ENCODE results near the gene SIK2.
"Not testable (repeated sequence)": the region's sequence is repeated elsewhere in the genome, so short reads cannot be mapped to it uniquely, and the experiment has no call there.

SIK2 gene

DNA sequence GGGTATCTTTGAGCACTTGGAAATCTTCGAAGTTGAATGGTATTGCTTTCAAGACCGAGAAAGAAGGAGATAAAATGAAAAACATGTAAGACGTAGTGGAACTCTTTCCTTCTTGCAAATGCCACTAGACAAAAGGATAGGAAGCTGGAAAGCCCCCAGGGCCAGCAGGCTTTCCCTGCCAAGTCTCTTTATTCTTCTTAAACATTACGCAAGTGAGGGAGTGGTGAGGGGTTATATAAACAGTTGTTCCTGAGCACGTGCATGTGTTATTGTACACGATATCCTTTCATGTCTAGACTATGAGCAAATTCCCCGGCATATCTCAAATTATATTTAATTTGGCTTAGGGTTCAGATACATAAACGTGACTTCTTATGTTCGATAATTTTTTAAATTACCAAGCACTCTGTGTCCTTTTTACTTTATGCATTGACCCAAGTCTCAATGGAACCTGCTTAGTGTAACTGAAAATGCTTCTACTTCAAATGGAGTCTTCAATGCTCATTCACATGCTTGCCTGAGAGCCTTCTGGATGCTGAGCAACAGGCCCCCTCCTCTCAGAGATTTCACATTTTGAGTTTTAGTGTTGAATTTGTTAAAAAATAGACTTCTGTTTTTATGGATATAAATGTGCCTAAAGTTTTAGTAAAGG, 104.9 kb downstream of the SIK2 start:
- no peak for DNase-seq

DNA sequence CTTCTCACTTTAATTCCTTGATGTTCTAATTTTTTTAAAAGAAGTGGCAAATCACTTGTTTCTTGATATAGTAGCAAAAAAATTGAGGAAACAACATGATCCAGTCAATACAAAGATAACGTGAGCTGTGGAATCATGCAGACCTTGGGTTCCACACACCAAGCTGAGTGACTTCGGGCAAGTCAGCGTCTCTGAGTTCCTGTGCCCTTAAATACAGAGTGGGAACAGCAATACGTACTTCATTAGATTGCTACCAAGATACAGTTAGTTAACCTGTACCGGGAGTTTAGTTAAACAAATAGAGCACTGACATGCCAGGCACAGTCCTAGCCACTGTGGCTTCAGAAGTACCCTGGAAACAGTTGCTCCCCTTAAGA, 105.4 kb downstream of the SIK2 start:
- no peak for DNase-seq

DNA sequence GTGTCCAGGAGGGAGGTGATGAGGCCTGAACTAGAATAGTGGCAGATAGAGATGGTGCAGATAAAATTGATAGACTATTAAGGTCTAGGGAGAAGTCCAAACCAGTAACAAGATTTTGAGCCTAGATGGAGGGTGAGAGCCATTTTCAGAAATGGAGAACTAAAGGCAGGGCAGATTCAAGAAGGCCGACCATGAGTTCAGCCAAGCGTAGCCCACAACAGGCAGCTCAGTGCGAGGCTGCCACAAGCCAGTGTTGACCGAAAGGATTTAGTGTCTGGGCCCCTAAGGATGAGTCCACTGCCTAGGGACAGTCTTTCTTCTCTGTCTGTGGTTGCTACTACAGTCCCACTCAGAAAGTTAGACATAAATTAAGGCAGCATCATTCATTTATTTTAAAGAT, 112.3 kb downstream of the SIK2 start:
- DNase-seq = no peak

DNA sequence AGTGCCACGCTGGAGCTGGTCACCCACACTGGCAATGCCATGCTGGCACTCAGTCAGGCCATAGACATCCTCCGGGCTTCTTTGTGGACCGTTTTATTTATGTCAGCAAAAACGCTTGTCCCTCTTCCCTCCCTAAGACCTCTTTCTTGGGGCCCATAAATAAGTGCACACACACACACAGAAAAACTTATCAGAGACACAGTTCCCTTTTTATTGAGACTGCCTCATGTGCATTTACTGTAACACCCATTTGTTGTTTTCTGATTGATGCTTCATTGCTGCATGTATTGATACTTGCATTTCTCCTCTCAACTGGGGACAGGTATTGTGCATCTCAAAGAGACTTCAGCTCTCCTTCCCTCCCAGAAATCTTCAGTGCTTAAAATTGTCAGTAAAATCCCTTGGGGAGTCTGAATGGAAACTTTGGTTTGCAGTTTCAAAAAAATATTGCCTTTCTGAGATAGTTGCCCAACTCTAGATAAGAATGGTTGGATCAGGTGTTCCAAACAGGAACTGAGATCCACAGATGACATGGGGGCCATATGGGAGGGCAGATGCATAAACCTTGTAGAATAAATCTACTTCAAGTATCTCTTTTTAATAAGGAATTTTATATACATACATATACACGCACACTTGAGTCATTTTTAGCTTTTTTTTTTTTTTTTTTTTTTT, 113.0 kb downstream of the SIK2 start:
- no peak for DNase-seq

DNA sequence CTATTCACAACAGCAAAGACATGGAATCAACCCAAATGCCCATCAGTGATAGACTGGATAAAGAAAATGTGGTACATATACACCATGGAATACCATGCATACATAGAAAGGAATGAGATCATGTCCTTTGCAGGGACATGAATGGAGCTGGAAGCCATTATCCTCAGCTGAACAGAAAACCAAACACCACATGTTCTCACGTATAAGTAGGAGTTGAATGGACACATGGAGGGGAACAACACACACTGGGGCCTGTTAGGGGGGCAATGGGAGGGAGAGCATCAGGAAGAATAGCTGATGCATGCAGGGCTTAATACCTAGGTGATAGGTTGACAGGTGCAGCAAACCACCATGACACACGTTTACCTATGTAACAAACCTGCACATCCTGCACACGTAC, 115.4 kb downstream of the SIK2 start:
- not testable (repeated sequence) for DNase-seq

DNA sequence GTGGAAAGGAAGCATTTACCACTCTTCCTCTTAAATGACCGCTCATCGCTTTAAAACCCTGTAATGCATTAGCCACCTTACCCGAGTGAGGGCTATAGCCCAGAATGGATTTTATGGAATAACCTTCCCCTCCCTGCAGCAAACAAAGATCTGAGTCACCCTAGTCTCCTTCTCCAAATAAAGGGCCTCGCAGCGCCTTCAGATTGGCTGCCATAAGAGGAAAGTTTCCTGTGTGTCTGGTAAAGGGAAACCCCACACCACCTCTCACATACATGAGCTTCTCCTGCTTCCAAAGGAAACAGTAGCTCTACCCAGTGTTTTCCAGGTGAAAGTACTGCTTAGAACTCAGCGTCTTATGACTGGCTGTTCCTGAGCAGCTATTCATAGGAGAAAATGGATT, 116.2 kb downstream of the SIK2 start:
- DNase-seq = no peak

DNA sequence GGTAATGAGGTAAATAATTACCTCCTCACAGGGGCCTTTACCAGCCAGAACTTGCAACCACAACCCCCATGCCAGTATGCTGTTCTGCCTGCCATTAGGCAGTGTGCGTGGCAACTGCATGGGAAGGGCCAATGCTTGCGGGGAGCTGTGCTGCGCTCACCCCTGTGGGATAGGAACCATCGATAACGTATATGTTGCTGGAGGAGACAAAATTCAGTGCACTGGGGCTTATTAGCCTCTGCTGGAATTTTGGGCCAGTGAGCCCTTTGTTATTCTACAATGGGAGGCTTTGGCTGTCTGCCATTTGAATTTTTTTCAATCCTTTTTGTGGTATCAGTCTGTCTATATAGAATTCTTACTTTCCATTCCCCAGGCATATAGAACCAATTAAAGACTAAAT, 116.6 kb downstream of the SIK2 start:
- DNase-seq = no peak

DNA sequence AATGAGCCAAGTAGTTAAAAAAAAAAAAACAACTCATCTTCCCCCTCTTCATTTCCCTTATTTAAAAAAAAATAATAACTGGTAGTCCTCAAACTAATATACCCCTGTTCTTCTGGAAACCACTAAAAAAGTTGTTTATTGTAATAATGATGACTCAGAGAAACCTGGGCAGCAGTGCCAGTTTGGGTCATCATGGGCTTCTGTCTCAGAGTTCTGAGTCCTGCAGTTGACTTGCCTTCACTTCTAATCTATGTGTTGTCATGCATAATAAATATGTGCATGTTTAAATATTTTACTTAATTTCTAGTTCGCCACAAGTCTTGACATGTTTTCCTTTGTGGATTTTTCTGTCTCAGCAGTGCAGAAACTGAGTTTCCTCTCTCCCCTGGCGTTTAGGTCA, 117.1 kb downstream of the SIK2 start:
- no peak for DNase-seq

DNA sequence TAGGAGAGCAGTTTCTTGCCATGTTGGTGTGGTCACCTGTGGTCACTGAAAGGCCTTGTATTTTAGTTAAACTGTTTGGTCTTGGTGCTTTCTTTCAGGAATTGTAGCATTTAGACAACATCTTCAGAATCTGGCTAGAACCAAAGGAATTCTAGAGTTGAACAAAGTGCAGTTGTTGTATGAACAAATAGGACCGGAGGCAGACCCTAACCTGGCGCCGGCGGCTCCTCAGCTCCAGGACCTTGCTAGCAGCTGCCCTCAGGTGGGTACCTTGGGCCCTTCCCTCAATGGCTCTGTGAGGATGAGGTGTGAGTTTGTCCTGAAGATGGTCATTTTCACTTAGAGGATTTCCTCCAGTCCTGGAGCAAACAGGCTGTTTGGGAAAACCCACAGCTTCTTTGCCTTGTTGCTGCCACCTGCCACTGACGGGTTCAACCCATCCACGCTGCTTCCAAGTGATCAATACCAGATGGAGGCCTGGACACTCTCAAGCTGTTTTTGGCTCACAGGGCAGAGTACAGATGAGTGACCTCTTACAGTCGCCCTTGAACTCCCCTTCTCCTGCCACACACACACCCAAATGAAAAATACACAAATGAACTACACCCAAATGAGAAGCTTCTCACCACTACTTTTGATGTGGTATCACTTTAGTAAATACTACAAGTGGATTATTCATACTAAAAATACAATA, 118.7 kb downstream of the SIK2 start:
- DNase-seq = no peak

DNA sequence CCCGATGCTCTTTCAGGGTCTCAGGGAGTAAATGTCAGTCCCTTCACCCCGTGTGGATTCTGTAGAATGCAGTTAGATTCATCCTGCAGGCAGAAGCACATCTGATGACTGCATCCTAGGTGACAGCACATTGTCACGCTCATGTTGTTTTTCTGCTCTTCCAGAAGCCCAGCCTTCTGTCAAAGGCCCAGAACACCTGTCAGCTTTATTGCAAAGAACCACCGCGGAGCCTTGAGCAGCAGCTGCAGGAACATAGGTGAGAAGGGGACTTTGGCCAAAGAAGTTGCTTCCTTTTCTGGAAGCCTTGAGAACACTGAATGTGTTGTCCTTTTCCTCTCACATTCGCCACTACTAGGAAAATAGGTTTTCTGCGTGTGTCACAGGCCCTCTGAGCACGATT, 120.3 kb downstream of the SIK2 start:
- DNase-seq = no peak

DNA sequence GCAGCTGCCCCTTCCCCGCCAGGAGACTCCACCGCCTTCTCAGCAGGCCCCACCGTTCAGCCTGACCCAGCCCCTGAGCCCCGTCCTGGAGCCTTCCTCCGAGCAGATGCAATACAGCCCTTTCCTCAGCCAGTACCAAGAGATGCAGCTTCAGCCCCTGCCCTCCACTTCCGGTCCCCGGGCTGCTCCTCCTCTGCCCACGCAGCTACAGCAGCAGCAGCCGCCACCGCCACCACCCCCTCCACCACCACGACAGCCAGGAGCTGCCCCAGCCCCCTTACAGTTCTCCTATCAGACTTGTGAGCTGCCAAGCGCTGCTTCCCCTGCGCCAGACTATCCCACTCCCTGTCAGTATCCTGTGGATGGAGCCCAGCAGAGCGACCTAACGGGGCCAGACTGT, 121.3 kb downstream of the SIK2 start:
- no peak for DNase-seq

DNA sequence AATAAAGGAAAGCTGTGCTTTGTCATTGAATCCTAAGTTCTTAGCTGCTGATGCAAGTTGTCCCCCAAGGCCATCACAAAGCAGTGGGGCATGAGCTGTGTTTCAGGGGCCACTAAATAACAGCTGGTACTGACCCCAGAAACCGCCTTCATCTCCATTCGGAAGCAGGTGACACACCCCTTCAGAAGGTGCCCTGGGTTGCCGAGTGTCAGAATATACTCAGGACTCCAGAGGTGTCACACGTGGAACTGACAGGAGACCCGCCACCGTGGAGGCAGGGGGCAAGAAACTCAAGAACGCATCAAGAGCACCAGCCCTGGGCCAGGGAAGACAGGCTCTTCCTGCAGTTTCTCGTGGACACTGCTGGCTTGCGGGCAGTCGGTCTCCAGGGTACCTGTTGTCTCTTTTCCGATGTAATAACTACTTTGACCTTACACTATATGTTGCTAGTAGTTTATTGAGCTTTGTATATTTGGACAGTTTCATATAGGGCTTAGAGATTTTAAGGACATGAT, 122.4 kb downstream of the SIK2 start:
- DNase-seq = no peak

DNA sequence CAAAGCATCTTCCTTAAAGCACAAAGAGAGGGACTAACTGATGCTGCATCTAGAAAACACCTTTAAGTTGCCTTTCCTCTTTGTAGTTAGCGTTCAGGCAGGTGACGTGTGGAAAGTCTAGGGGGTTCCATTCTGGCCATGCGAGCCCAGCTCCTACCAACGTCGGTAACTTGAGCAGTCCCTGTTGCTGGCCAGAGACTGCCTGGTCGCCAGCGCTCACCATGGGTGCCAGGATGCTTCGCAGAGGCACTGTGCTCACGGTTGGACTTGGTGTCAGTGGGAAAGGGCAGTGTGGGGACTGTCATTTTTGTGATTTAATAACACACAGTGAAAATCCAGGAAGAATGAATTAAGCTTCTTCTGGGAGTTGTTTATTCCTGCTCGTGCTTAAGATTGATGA, 123.4 kb downstream of the SIK2 start:
- DNase-seq = no peak

DNA sequence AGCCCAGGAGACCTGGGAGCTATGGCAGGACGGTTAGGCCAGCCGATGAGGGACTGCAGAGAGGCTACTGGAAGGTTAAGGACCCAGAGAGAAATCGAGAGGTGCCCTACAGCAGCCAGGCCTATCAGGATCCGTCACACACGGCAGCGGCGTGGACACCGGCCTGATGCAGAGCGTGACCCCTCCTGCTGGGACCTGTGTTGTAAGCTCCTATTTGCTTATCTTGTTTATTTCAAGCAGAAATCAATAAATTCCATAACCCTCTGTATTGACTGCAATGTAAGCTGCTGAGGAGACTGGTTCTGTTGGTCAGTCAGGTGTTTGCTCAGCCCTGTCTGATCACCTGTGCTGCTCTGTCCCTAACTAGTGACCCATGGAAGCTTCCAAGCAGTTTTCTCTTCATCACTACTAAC, 124.1 kb downstream of the SIK2 start:
- no peak for DNase-seq

DNA sequence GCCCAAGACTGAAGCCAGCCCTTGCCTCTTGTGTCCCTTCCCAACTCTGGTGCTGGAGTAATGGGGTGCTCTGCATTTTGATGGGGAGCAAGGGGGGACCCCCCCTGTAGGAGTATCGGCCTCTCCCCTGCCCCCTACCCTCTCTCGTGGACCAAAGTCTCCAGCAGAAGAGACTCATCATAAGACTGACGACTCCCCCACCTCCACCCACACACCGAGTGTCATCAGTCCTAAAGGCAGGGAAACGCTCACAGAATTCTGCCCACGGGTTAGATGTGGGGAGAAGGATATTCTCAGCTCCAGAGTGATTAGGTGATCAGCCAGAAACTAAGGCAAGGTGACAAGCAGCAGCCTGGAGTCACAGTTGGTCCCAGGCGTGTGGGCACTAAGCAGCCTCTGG, 125.2 kb downstream of the SIK2 start:
- no peak for DNase-seq

DNA sequence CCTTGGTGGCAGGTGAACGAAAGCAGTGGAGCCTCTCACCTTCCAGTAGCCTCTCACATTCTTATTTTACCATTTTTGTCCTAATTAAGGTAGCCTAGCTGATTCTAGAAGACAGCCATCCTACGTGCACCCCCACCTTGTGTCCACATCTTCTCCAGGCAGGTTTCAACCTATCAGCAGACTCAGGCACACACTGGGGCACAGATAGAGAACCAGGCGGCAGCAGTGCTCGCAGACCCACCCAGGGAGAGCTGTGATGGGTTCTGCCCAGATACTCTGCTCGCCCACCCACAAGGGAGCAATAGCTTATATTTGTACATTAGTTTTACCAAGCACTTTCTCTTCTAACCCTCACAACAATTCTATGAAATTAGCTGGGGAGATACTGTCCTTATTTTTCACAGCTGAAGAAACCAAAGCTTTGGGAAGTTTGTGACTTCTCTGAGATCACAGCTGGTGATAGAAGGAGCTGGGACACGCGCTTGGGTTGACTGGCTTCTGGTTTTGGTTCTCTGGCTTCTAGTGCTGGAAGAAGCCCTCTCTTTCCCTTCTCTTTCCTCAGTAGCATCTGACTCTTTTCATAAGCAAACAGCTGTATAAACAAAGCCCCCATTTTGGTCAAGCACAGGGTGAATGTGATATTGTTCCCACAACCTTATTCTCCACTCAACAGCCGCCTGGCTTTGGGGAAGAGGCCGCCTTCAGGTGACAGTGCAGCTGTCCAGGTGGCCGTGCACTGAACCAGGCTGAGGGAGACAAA, 127.0 kb downstream of the SIK2 start:
- no peak for DNase-seq

DNA sequence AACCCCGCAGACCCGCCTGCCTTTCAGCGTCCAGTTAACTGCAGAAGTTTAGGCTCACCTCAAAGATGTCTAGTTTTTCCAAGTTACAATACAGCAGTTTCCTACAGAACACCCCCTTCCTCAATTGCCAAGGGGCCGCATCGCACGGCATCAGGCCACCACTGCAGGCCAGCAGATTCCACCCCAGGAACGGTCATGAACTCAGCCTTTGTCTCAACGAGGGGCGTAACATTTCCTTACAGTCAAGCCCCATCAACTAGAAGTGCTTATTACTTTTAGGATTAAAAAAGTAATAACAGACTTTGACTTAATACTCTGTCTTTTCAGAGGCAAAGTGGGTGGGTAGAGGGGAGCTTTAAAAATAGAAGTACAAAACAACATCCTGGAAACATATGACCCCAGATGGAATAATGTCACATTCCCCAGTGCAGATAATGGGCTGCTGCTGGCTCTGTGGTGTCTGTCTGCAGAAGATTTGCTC, 127.6 kb downstream of the SIK2 start:
- no peak for DNase-seq

DNA sequence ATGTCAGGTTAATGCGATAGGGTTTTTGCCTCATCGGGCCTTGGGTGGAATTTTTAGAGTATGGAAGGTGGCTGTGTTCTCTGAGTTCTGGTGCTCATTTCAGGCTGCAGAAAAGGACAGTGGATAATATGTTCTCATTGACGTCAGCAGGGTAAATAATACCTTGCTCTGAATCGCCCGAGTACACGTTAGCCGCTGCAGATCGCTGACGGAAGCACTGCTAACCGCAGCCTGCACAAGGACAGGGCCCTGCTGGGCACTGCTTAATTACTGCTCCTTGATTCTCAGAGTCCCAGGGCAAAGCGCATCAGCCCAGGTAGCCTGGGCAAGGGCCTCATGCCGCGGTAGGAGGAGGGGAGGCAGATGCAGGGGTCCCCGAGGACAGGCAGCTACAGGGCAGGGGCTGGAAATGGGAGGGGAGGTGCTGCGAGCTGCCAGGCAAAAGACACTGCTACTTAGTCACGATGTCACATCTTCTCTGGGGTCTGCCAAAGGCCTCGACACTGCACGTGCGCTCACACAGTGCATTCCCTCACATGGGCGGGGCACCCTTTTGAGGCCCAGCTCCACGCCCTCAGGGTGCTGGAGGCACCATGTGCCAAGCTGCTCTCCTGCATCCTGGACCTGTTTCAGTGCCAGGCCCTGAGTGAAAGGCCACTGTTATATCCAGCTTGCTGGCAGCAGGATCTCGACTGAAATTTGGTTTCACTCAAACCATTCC, 128.8 kb downstream of the SIK2 start:
- no peak for DNase-seq

DNA sequence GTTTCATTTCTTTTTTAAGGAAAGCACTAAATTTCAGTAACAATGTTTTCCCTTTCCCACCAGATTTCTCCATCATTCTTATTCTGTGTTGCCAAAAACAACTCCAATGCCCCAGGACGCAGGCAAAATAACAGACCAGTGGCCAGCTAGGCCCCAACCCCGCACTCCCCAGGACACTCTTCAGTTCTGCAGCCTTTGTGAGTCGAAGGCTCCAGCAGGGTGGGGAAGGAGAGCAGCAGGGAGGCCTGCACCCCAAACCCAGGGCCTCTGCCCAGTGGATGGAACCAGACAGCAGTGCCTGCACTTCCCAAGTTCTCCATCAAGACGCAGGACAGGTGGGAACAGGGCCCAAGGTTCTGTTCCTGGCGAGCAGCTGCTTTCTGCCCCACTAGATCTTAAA, 129.6 kb downstream of the SIK2 start:
- DNase-seq = no peak

DNA sequence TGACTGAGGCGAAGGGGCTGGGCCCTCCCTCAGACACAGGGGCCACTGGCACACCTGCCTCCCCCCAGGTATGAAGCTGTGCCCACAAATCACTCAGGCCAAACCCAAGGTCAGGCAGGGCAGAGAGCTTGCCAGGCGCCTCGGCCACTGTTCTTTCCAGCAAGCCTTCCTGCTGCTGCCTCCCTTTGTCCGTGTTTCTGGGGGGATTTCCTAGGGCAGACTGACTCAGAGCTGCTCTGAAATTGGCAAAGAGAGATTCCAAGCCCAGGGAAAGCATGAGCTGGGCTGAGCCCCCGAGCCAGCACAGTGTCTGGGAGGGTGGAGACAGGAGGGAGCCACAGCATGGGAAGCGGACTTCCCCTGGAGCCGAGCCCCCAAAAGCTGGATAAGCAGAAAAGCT, 130.8 kb downstream of the SIK2 start:
- no peak for DNase-seq

DNA sequence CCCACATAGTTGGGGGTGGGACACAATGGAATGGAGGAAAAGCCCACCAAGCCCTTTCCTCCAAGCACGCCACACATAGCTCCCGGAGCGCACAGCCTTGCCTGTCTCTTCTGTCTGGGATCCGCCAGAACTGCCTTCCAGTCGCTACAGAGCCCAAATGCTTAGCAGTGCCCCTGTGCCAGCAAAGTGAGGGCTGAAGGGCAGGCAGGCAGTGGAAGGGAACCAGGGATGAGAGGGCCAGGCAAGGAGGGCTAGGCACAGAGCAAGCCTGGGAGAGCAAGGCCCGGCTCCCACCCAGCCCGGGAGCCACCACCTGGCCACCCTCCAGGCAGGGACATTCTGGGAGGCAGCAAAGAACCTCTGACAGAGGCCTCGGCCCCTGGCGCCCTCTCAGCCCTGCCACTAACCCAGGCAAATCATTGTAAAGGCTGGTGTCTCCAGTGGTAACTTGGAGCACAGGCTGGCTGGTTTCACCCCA, 131.4 kb downstream of the SIK2 start:
- no peak for DNase-seq
